ENCODE results near the gene SRP54. TPM values are rescaled to one million over a fixed set of nuclear protein-coding genes. Genes with fewer than 3 reads are reported as not detected.

SRP54 gene
- total RNA-seq, 1 experiment from 2014 or later, result 57.0 TPM

DNA sequence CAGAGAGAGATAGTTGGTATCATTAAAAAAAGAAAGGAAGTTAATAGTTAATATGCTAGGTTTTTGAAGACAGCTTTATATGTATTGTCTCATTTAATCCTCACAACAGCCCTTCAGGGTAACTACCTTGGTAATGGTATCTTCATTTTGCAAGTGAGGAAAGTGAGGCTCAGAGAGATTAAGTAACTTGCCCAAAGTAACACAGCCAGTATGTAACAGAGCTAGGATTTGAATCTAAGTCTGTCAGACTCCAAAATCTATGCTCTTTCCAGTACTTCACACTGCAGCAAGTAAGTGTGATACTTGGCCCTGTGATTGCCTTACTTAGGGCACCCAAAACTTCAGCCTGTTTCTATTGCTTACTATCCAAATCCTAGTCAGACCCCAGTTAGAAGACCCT is 7.0 kb downstream of the SRP54 start:
- CTCF ChIA-PET, result no interaction called here
- POLR2A ChIA-PET, result no interaction called here
- Mint-ChIP-seq H3K36me3 (no peaks in the 10 kb centered on the region), H3K27ac (no peak overlapping the region), H3K4me1 (peaks cover 4% of the 10 kb centered on the region), H3K27me3 (ENCODE audit: low read depth) (no peaks in the 10 kb centered on the region), H3K4me3 (no peak overlapping the region), H3K9me3 (no peaks in the 10 kb centered on the region)
- TF ChIP-seq NR1H2 (CRISPR knock-in tag; IDR thresholded peaks at IDR 0.05) (no peak), NR3C1 (CRISPR knock-in tag; conservative IDR thresholded peaks at IDR 0.05; ENCODE audit: low read depth) (no peak), ZNF317 (CRISPR knock-in tag; IDR thresholded peaks at IDR 0.05; ENCODE audit: borderline replicate concordance, low read depth) (no peak), JUN (CRISPR knock-in tag; IDR thresholded peaks at IDR 0.05) (no peak), SMAD3 (CRISPR knock-in tag; IDR thresholded peaks at IDR 0.05; ENCODE audit: borderline replicate concordance) (no peak), NR2C2 (CRISPR knock-in tag; IDR thresholded peaks at IDR 0.05) (no peak)
- TF ChIP-seq, protein P1, sequence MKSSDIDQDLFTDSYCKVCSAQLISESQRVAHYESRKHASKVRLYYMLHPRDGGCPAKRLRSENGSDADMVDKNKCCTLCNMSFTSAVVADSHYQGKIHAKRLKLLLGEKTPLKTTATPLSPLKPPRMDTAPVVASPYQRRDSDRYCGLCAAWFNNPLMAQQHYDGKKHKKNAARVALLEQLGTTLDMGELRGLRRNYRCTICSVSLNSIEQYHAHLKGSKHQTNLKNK (CRISPR knock-in tag; IDR thresholded peaks at IDR 0.05), result no peak
- TF ChIP-seq, protein P2, sequence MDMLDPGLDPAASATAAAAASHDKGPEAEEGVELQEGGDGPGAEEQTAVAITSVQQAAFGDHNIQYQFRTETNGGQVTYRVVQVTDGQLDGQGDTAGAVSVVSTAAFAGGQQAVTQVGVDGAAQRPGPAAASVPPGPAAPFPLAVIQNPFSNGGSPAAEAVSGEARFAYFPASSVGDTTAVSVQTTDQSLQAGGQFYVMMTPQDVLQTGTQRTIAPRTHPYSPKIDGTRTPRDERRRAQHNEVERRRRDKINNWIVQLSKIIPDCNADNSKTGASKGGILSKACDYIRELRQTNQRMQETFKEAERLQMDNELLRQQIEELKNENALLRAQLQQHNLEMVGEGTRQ (CRISPR knock-in tag; IDR thresholded peaks at IDR 0.05), result no peak
- TF ChIP-seq, protein P3, sequence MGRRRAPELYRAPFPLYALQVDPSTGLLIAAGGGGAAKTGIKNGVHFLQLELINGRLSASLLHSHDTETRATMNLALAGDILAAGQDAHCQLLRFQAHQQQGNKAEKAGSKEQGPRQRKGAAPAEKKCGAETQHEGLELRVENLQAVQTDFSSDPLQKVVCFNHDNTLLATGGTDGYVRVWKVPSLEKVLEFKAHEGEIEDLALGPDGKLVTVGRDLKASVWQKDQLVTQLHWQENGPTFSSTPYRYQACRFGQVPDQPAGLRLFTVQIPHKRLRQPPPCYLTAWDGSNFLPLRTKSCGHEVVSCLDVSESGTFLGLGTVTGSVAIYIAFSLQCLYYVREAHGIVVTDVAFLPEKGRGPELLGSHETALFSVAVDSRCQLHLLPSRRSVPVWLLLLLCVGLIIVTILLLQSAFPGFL (CRISPR knock-in tag; IDR thresholded peaks at IDR 0.05; ENCODE audit: borderline replicate concordance), result no peak
- no peak for ATAC-seq
- DNase-seq (ENCODE audit: low spot score), result no peak

DNA sequence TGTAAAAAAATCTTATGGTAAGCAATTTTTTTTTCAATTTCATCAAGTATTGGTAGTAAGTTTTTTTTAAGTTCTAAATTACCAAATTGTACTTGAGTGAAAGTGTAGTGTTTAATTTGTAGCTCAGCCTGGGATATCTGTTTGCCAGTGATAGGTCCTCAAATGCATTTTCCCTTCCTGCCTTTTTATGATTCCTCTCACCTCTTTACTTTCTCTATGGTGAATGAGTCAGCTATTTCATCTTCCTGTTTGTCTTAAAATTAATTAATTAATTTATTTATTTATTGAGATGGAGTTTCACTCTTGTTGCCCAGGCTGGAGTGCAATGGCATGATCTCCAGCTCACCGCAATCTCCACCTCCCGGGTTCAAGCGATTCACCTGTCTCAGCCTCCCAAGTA is 10.6 kb downstream of the SRP54 start:
- no peaks in the 10 kb centered on the region for H3K4me1 Mint-ChIP-seq
- DNase-seq (ENCODE audit: low spot score) (no peak), ATAC-seq (no peak)
- no peaks in the 10 kb centered on the region for H3K27me3 Mint-ChIP-seq (ENCODE audit: low read depth)
- POLR2A ChIA-PET, result no interaction called here
- no peak overlapping the region for H3K4me3 Mint-ChIP-seq
- CTCF ChIA-PET, result interaction anchor here (1.2 kb wide), 1 partner anchor 11 kb away, joined by 3 read pairs; the partner anchor contains the start of gene SRP54
- H3K9me3 Mint-ChIP-seq, result no peaks in the 10 kb centered on the region
- no peaks in the 10 kb centered on the region for H3K36me3 Mint-ChIP-seq
- no peak overlapping the region for H3K27ac Mint-ChIP-seq
- TF ChIP-seq, protein P4, sequence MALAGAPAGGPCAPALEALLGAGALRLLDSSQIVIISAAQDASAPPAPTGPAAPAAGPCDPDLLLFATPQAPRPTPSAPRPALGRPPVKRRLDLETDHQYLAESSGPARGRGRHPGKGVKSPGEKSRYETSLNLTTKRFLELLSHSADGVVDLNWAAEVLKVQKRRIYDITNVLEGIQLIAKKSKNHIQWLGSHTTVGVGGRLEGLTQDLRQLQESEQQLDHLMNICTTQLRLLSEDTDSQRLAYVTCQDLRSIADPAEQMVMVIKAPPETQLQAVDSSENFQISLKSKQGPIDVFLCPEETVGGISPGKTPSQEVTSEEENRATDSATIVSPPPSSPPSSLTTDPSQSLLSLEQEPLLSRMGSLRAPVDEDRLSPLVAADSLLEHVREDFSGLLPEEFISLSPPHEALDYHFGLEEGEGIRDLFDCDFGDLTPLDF (CRISPR knock-in tag; IDR thresholded peaks at IDR 0.05), result no peak
- no peak for TF ChIP-seq ETV6 (CRISPR knock-in tag; IDR thresholded peaks at IDR 0.05)
- TF ChIP-seq PRRX2 (CRISPR knock-in tag; IDR thresholded peaks at IDR 0.05), result no peak
- no peak for TF ChIP-seq JAZF1 (CRISPR knock-in tag; IDR thresholded peaks at IDR 0.05)
- TF ChIP-seq TCF7 (CRISPR knock-in tag; IDR thresholded peaks at IDR 0.05; ENCODE audit: low read depth), result no peak
- TF ChIP-seq SOX15 (CRISPR knock-in tag; IDR thresholded peaks at IDR 0.05), result no peak
- TF ChIP-seq NR3C1 (CRISPR knock-in tag; conservative IDR thresholded peaks at IDR 0.05; ENCODE audit: low read depth), result no peak
- TF ChIP-seq FOXK1 (CRISPR knock-in tag; IDR thresholded peaks at IDR 0.05), result no peak
- TF ChIP-seq FOXJ3 (CRISPR knock-in tag; IDR thresholded peaks at IDR 0.05; ENCODE audit: borderline replicate concordance), result no peak
- TF ChIP-seq, protein P5, sequence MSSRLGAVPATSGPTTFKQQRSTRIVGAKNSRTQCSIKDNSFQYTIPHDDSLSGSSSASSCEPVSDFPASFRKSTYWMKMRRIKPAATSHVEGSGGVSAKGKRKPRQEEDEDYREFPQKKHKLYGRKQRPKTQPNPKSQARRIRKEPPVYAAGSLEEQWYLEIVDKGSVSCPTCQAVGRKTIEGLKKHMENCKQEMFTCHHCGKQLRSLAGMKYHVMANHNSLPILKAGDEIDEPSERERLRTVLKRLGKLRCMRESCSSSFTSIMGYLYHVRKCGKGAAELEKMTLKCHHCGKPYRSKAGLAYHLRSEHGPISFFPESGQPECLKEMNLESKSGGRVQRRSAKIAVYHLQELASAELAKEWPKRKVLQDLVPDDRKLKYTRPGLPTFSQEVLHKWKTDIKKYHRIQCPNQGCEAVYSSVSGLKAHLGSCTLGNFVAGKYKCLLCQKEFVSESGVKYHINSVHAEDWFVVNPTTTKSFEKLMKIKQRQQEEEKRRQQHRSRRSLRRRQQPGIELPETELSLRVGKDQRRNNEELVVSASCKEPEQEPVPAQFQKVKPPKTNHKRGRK (CRISPR knock-in tag; IDR thresholded peaks at IDR 0.05; ENCODE audit: borderline replicate concordance), result no peak
- TF ChIP-seq NR1H2 (CRISPR knock-in tag; IDR thresholded peaks at IDR 0.05), result no peak
- TF ChIP-seq ZNF317 (CRISPR knock-in tag; IDR thresholded peaks at IDR 0.05; ENCODE audit: borderline replicate concordance, low read depth), result no peak
- TF ChIP-seq, protein P6, sequence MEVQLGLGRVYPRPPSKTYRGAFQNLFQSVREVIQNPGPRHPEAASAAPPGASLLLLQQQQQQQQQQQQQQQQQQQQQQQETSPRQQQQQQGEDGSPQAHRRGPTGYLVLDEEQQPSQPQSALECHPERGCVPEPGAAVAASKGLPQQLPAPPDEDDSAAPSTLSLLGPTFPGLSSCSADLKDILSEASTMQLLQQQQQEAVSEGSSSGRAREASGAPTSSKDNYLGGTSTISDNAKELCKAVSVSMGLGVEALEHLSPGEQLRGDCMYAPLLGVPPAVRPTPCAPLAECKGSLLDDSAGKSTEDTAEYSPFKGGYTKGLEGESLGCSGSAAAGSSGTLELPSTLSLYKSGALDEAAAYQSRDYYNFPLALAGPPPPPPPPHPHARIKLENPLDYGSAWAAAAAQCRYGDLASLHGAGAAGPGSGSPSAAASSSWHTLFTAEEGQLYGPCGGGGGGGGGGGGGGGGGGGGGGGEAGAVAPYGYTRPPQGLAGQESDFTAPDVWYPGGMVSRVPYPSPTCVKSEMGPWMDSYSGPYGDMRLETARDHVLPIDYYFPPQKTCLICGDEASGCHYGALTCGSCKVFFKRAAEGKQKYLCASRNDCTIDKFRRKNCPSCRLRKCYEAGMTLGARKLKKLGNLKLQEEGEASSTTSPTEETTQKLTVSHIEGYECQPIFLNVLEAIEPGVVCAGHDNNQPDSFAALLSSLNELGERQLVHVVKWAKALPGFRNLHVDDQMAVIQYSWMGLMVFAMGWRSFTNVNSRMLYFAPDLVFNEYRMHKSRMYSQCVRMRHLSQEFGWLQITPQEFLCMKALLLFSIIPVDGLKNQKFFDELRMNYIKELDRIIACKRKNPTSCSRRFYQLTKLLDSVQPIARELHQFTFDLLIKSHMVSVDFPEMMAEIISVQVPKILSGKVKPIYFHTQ (CRISPR knock-in tag; IDR thresholded peaks at IDR 0.05), result no peak
- TF ChIP-seq ELF4 (CRISPR knock-in tag; IDR thresholded peaks at IDR 0.05; ENCODE audit: low read depth), result no peak
- TF ChIP-seq OVOL2 (CRISPR knock-in tag; IDR thresholded peaks at IDR 0.05; ENCODE audit: borderline replicate concordance), result no peak
- no peak for TF ChIP-seq TEAD4 (CRISPR knock-in tag; IDR thresholded peaks at IDR 0.05)
- TF ChIP-seq, protein P7, sequence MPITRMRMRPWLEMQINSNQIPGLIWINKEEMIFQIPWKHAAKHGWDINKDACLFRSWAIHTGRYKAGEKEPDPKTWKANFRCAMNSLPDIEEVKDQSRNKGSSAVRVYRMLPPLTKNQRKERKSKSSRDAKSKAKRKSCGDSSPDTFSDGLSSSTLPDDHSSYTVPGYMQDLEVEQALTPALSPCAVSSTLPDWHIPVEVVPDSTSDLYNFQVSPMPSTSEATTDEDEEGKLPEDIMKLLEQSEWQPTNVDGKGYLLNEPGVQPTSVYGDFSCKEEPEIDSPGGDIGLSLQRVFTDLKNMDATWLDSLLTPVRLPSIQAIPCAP (CRISPR knock-in tag; IDR thresholded peaks at IDR 0.05), result no peak
- TF ChIP-seq, protein P8, sequence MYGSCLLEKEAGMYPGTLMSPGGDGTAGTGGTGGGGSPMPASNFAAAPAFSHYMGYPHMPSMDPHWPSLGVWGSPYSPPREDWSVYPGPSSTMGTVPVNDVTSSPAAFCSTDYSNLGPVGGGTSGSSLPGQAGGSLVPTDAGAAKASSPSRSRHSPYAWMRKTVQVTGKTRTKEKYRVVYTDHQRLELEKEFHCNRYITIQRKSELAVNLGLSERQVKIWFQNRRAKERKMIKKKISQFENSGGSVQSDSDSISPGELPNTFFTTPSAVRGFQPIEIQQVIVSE (CRISPR knock-in tag; IDR thresholded peaks at IDR 0.05; ENCODE audit: borderline replicate concordance), result no peak
- TF ChIP-seq, protein P9, sequence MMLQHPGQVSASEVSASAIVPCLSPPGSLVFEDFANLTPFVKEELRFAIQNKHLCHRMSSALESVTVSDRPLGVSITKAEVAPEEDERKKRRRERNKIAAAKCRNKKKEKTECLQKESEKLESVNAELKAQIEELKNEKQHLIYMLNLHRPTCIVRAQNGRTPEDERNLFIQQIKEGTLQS (CRISPR knock-in tag; conservative IDR thresholded peaks at IDR 0.05), result no peak
